ENCODE results near the gene PHACTR1.

DNA sequence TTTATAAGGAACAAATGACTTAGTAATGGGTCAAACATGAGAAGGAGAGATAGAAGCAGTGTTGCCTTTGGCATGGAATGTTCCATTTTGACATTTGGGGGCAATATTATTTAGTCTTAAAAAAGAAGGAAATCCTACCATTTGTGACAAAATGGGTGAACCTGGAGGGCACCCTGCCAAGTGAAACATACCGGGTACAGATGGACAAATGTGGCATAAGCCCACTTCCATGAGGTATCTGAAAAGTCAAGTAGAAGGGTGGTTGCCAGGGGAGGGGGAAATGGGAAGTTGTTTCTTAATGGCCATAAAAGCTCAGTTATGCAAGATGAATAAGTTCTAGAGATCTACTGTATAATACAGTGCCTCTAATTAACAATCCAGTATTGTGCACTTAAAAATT is 342.5 kb downstream of the PHACTR1 start:
- TF ChIP-seq KDM1A (IDR thresholded peaks at IDR 0.05; ENCODE audit: low read depth) (no peak), CEBPB (IDR thresholded peaks at IDR 0.05) (no peak), EP300 (IDR thresholded peaks at IDR 0.05) (no peak), MAFK (IDR thresholded peaks at IDR 0.05; ENCODE audit: partially characterized antibody) (no peak), RARB (CRISPR knock-in tag; IDR thresholded peaks at IDR 0.05) (no peak), HEYL (CRISPR knock-in tag; IDR thresholded peaks at IDR 0.05) (no peak), POLR2A (IDR thresholded peaks at IDR 0.05; ENCODE audit: low read length) (no peak), POLR2AphosphoS2 (conservative IDR thresholded peaks at IDR 0.05; ENCODE audit: low read length) (no peak), RFX5 (IDR thresholded peaks at IDR 0.05) (no peak), JUNB (IDR thresholded peaks at IDR 0.05) (no peak), SREBF2 (IDR thresholded peaks at IDR 0.05) (no peak)
- TF ChIP-seq, protein P1, sequence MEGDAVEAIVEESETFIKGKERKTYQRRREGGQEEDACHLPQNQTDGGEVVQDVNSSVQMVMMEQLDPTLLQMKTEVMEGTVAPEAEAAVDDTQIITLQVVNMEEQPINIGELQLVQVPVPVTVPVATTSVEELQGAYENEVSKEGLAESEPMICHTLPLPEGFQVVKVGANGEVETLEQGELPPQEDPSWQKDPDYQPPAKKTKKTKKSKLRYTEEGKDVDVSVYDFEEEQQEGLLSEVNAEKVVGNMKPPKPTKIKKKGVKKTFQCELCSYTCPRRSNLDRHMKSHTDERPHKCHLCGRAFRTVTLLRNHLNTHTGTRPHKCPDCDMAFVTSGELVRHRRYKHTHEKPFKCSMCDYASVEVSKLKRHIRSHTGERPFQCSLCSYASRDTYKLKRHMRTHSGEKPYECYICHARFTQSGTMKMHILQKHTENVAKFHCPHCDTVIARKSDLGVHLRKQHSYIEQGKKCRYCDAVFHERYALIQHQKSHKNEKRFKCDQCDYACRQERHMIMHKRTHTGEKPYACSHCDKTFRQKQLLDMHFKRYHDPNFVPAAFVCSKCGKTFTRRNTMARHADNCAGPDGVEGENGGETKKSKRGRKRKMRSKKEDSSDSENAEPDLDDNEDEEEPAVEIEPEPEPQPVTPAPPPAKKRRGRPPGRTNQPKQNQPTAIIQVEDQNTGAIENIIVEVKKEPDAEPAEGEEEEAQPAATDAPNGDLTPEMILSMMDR (IDR thresholded peaks at IDR 0.05) = no peak
- TF ChIP-seq, protein P2, sequence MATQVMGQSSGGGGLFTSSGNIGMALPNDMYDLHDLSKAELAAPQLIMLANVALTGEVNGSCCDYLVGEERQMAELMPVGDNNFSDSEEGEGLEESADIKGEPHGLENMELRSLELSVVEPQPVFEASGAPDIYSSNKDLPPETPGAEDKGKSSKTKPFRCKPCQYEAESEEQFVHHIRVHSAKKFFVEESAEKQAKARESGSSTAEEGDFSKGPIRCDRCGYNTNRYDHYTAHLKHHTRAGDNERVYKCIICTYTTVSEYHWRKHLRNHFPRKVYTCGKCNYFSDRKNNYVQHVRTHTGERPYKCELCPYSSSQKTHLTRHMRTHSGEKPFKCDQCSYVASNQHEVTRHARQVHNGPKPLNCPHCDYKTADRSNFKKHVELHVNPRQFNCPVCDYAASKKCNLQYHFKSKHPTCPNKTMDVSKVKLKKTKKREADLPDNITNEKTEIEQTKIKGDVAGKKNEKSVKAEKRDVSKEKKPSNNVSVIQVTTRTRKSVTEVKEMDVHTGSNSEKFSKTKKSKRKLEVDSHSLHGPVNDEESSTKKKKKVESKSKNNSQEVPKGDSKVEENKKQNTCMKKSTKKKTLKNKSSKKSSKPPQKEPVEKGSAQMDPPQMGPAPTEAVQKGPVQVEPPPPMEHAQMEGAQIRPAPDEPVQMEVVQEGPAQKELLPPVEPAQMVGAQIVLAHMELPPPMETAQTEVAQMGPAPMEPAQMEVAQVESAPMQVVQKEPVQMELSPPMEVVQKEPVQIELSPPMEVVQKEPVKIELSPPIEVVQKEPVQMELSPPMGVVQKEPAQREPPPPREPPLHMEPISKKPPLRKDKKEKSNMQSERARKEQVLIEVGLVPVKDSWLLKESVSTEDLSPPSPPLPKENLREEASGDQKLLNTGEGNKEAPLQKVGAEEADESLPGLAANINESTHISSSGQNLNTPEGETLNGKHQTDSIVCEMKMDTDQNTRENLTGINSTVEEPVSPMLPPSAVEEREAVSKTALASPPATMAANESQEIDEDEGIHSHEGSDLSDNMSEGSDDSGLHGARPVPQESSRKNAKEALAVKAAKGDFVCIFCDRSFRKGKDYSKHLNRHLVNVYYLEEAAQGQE (IDR thresholded peaks at IDR 0.05) = no peak

All from A549 (cell line).